Adrenal gland (tissue), 12 donors: Measurements from ENCODE around the gene SVEP1. TPM values are rescaled to one million over a fixed set of nuclear protein-coding genes. Genes with fewer than 3 reads are reported as not detected.

Source experiments
- DNase-seq, 7 donors: peaks; one replicate each; pipeline ENCODE4 v3.0.0-alpha.2; 2019 to 2020
- H3K27ac ChIP-seq, 5 donors: fragments of 200-600 bp; sonication (generic) in 4 of 5; 1 replicate in 3 of 5; 2 replicates in 2 of 5; pipeline versions ENCODE4 v1.5.1 to v1.8.0; 2016 to 2020; ENCODE audit warnings: mild to moderate bottlenecking in 1 of 5
- H3K27me3 ChIP-seq: fragments of 200-600 bp; 2 replicates; pipeline ENCODE4 v1.8.0; 2021
- H3K36me3 ChIP-seq, 2 donors: fragments of 200-600 bp; replicated peaks in 1 of 2; 1 replicate in 1 of 2; 2 replicates in 1 of 2; pipeline versions ENCODE4 v1.5.1 to v1.8.0; 2018 to 2022
- H3K4me1 ChIP-seq, 2 donors: fragments of 200-600 bp; replicated peaks in 1 of 2; 1 replicate in 1 of 2; 2 replicates in 1 of 2; pipeline versions ENCODE4 v1.5.1 to v1.8.0; 2018 to 2021
- H3K4me3 ChIP-seq, 4 donors: fragments of 200-600 bp; sonication (generic) in 3 of 4; one replicate each; pipeline ENCODE4 v1.5.1; 2016 to 2018
- H3K9me3 ChIP-seq, 3 donors: fragments of 200-600 bp; sonication (generic) in 1 of 3; replicated peaks in 1 of 3; 1 replicate in 2 of 3; 2 replicates in 1 of 3; pipeline versions ENCODE4 v1.5.1 to v1.8.0; 2016 to 2021
- POLR2A ChIP-seq, 2 donors: fragments of 450-650 bp; IDR thresholded peaks; one replicate each; pipeline ENCODE4 v1.6.1; 2017; ENCODE audit warnings: antibody characterized with exemption in 2 of 2, mild to moderate bottlenecking in 2 of 2, moderate library complexity in 1 of 2
- WGBS, 4 donors: extraction: QIAGEN DNeasy Blood & Tissue Kit in 2 of 4; methylation state at CpG; one replicate each; pipeline versions ENCODE4 v1.1.5 to v1.1.7; 2013 to 2017; 5-methylcytosine and 5-hydroxymethylcytosine counted together
- intact Hi-C, 2 donors: fragments of 100-400 bp; cut with DNase I; formaldehyde crosslinking; loops; one replicate each; pipeline versions ENCODE4 v1.14.1 to v1.15.0; 2022 to 2023
- polyA plus RNA-seq, 3 donors: library from polyadenylated mRNA; stranded (reverse); fragments of 200-250 nt in 2 of 3; fragments of 350-450 nt in 1 of 3; fragmentation: Illumina TruSeq in 1 of 3; extraction: RNeasy Lipid Tissue Mini Kit (QIAGEN cat#74804) in 1 of 3; gene quantifications; one replicate each; pipeline ENCODE4 v1.2.3, GENCODE V29; 2013 to 2014
- total RNA-seq, 9 donors: library from RNA; depleted of rRNA in 4 of 9; stranded (reverse); fragments of >200 nt in 4 of 9; fragments of 120-200 nt in 1 of 9; fragmentation: NEBNext Ultra II Directional in 1 of 9; extraction: Animal tissue kit (Norgen Biotek cat#: 25700) in 1 of 9; gene quantifications; one replicate each; pipeline versions ENCODE4 v1.1.0 to v1.2.4, GENCODE V29; 2013 to 2023
- TF ChIP-seq, protein P1 (sequence below), 6 experiments: fragments of 450-650 bp in 4 of 6; fragments of 200-600 bp in 2 of 6; sonication (generic) in 1 of 6; IDR thresholded peaks; 1 replicate in 5 of 6; 2 replicates in 1 of 6; pipeline versions ENCODE4 v1.5.1 to v1.8.0; 2016 to 2021; ENCODE audit warnings: antibody characterized with exemption in 6 of 6, mild to moderate bottlenecking in 2 of 6, moderate library complexity in 1 of 6
- donor health status: healthy with polysubstance abuse.
- donor health status: Bipolar disorder and iron deficiency.
- donor health status: DM: yes; HTN: yes; CAD: no.
- donor health status: DM: no; HTN: no; CAD: no.
- donor health status: DM: no; HTN: no; CAD: no.
- donor health status: DM: yes; HTN: yes; CAD: no.

Gene SVEP1
- total and polyA plus RNA-seq, 12 donors = 2.2 to 45.3 (median 23.0) TPM

DNA sequence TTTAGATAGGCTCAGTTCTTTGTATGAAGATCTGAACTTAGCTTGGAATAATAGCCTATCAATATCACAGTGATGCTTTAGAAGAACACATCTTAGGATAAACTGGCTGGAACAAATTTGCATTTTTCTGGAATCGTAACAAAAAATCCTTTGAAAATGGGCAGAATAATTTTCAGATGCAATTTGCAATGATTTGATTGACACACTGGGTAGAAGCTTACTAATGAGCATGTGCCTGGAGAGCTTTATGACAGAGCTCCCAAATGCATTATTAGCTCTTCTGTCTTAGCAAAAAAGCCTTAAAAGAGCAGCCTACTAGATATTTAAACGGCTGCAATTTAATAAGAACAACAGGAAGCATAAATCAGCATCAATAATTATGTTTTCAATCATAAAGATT lies 165.1 kb downstream of the SVEP1 start:
- no peak for DNase-seq

DNA sequence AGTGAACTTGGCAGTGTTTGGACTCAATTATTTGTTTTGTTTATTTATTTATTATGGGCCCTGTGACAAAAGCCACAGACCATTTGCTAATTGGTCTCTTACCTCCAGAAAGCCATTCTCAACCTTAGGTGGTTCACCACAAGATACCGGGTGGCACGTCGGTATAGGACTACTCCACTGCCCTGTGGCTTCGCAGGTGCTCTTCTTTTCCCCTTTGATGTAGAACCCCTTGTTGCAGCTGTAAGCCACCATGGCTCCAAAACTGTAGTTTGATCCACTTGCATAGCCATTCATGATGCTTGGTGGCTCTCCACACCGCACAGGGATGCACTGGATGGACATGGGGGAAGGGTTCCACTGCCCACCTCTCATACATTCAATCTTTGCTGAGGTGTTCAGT lies 168.6 kb downstream of the SVEP1 start:
- no peak for TF ChIP-seq POLR2A (IDR thresholded peaks at IDR 0.05)
- TF ChIP-seq, protein P1, sequence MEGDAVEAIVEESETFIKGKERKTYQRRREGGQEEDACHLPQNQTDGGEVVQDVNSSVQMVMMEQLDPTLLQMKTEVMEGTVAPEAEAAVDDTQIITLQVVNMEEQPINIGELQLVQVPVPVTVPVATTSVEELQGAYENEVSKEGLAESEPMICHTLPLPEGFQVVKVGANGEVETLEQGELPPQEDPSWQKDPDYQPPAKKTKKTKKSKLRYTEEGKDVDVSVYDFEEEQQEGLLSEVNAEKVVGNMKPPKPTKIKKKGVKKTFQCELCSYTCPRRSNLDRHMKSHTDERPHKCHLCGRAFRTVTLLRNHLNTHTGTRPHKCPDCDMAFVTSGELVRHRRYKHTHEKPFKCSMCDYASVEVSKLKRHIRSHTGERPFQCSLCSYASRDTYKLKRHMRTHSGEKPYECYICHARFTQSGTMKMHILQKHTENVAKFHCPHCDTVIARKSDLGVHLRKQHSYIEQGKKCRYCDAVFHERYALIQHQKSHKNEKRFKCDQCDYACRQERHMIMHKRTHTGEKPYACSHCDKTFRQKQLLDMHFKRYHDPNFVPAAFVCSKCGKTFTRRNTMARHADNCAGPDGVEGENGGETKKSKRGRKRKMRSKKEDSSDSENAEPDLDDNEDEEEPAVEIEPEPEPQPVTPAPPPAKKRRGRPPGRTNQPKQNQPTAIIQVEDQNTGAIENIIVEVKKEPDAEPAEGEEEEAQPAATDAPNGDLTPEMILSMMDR (IDR thresholded peaks at IDR 0.05) = no peak
- Histone ChIP-seq H3K27me3 (no peaks in the 10 kb centered on the region), H3K27ac (no peak overlapping the region), H3K4me1 (no peaks in the 10 kb centered on the region), H3K36me3 (no peaks in the 10 kb centered on the region), H3K9me3 (no peaks in the 10 kb centered on the region), H3K4me3 (no peak overlapping the region)
- DNase-seq = no peak
- intact Hi-C loops = no loop called here
- 89 to 97% (median 93%) methylated on average over 5 of the region's 5 CpGs for WGBS, 4 donors

More for the DNA sequence above, 165.1 kb downstream of the SVEP1 start:
- Histone ChIP-seq H3K27me3 (no peaks in the 10 kb centered on the region), H3K4me1 (no peaks in the 10 kb centered on the region), H3K4me3 (no peak overlapping the region), H3K9me3 (no peaks in the 10 kb centered on the region), H3K36me3 (no peaks in the 10 kb centered on the region), H3K27ac (no peak overlapping the region)
- intact Hi-C loops = no loop called here
- WGBS, 4 donors = 53 to 73% (median 65%) methylated on average over 2 of the region's 2 CpGs
- no peak for TF ChIP-seq POLR2A (IDR thresholded peaks at IDR 0.05)
- TF ChIP-seq, protein P1 (IDR thresholded peaks at IDR 0.05) = no peak

DNA sequence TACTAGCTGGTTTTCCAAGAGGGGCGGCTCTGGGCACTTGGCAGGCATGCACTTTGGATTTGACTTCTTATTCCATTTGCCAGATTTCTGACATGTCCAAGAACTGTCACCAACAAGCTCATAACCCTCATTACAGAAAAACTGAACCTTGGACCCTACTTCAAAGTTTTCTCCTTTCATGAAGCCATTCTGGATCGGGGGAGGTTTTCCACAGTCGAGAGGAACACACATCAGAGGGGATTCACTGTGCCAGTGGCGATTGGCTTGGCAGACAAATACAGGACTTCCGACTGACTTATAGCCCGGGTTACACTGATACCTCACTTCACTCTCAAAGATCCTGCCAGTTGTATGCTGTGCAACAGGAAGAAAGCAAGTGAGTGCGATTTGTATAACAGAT lies 170.9 kb downstream of the SVEP1 start:
- Histone ChIP-seq H3K4me1 (no peaks in the 10 kb centered on the region), H3K27me3 (no peaks in the 10 kb centered on the region), H3K36me3 (no peaks in the 10 kb centered on the region), H3K27ac (no peak overlapping the region), H3K4me3 (no peak overlapping the region), H3K9me3 (no peaks in the 10 kb centered on the region)
- intact Hi-C loops = no loop called here
- no peak for DNase-seq
- TF ChIP-seq POLR2A (IDR thresholded peaks at IDR 0.05) = no peak
- TF ChIP-seq, protein P1 (IDR thresholded peaks at IDR 0.05) = no peak
- WGBS, 4 donors = 73 to 85% (median 77%) methylated on average over 7 of the region's 7 CpGs

DNA sequence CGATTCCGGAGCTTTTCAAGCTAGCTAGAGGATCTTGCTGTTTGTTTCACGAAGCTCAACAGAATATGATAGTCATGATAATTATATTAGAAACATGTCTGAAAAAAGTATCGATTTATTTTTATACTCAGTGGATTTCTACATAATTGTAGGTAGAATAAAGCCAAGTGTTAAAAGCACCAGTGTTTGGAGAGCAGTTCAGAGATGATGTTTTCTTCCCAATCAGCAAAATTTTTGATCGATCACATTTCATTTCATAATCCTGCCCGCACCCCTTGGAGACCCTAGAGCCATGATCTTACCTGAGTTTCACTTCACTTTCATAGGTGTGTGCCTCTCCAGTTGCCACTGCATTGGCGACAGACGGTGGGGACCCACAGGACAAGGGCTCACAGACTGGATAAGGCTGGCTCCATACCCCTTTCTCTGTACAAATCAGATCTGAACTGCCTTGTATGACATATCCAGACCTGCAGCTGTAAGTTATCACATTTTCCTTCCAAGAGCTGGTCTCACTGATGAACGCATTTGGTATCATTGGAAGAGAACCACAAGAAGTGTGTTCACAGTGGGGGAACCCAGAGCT lies 173.6 kb downstream of the SVEP1 start:
- TF ChIP-seq POLR2A (IDR thresholded peaks at IDR 0.05) = no peak
- TF ChIP-seq, protein P1 (IDR thresholded peaks at IDR 0.05) = no peak
- H3K36me3 ChIP-seq = no peaks in the 10 kb centered on the region
- no peaks in the 10 kb centered on the region for H3K4me1 ChIP-seq
- 65 to 83% (median 74%) methylated on average over 9 of the region's 9 CpGs for WGBS, 4 donors
- no peaks in the 10 kb centered on the region for H3K9me3 ChIP-seq
- H3K4me3 ChIP-seq = no peak overlapping the region
- intact Hi-C loops = no loop called here
- no peak for DNase-seq
- H3K27me3 ChIP-seq = no peaks in the 10 kb centered on the region
- no peak overlapping the region for H3K27ac ChIP-seq
